Suppressor macrophage treated with lipopolysaccharide for 4 hours (primary cell): ENCODE results near the gene IBA57.

Experiments used
- DNase-seq: peaks from one replicate; pipeline ENCODE4 v3.0.0-alpha.2; 2020

IBA57 gene

DNA sequence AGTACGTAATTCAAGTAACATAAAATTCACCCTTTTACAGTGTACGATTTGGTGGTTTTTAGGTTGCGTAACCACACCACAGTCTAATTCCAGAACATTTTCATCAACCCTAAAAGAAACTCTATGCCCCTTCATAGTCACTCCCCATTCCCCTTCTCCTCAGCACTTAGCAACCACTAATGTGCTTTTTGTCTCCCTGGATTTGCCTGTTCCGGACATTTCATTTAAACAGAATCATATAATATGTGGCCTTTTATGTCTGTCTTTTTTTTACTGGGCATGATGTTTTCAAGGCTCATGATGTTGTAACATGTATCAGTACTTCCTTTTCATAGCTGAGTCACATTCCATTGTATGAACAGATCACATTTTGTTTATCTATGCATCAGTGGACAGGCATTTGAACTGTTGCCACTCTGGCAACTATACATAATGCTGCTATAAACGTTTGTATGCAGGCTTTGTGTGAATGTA is 63.0 kb downstream of the IBA57 start:
- peak; percentile 26 for DNase-seq

DNA sequence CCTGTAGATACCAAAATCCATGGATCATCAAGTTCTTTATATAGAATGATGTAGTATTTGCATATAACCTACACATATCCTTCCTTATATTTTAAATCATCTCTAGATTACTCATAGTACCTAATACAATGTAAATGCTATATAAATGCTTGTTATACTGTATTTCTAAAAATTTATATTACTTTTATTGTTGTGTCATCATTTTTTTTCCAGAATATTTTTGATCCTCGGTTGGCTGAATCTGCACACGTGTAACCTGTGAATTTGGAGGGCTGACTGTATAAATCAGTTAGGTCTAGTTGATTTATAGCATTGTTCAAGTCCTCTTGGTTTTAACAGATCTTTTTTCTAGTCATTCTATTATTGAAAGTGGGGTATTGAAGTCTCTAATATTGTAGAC is 65.6 kb downstream of the IBA57 start:
- no peak for DNase-seq
